Skeletal muscle tissue (tissue), 4 donors: ENCODE measurements around the gene RPP21. TPM values are rescaled to one million over a fixed set of nuclear protein-coding genes. Genes with fewer than 3 reads are reported as not detected.

Experiments
- H3K27ac ChIP-seq: one replicate; pipeline ENCODE4 v1.7.0; 2013; ENCODE audit warnings: mild to moderate bottlenecking, low read depth, low read length, inconsistent platforms
- H3K27me3 ChIP-seq, 3 donors: one replicate each; pipeline ENCODE4 v1.7.0; 2013; ENCODE audit warnings: low read length in 3 of 3; ENCODE audit not compliant: control insufficient read depth in 3 of 3, insufficient read depth in 3 of 3
- H3K36me3 ChIP-seq, 3 donors: one replicate each; pipeline ENCODE4 v1.7.0; 2013; ENCODE audit warnings: low read length in 3 of 3; ENCODE audit not compliant: control insufficient read depth in 3 of 3, insufficient read depth in 3 of 3
- H3K4me1 ChIP-seq, 3 donors: one replicate each; pipeline ENCODE4 v1.7.0; 2013; ENCODE audit warnings: low read length in 3 of 3, mild to moderate bottlenecking in 3 of 3; ENCODE audit not compliant: control insufficient read depth in 3 of 3, insufficient read depth in 3 of 3
- H3K4me3 ChIP-seq, 3 donors: one replicate each; pipeline ENCODE4 v1.7.0; 2013; ENCODE audit warnings: low read length in 3 of 3
- H3K9ac ChIP-seq, 3 donors: one replicate each; pipeline ENCODE4 v1.7.0; 2013; ENCODE audit warnings: low read length in 3 of 3, mild to moderate bottlenecking in 3 of 3, moderate library complexity in 2 of 3, low read depth in 1 of 3
- H3K9me3 ChIP-seq, 3 donors: one replicate each; pipeline ENCODE4 v1.7.0; 2013; ENCODE audit warnings: low read length in 3 of 3; ENCODE audit not compliant: control insufficient read depth in 3 of 3
- total RNA-seq: library from RNA; depleted of rRNA; stranded (reverse); fragments of >200 nt; gene quantifications from one replicate; pipeline ENCODE4 v1.2.3, GENCODE V29; 2014
- donor health status: Osteomylitis.

The RPP21 gene
- total RNA-seq: 7.8 TPM

- peaks cover 8 to 9% (median 8%) of the 10 kb centered on the region in 3 donors for H3K4me1 ChIP-seq
- no peaks in the 10 kb centered on the region for H3K27me3 ChIP-seq
- peak within 1 kb of the TSS; percentile 79 to 94 (median 92) for H3K4me3 ChIP-seq
- H3K9me3 ChIP-seq: no peaks in the 10 kb centered on the region
- H3K9ac ChIP-seq: peak within 1 kb of the TSS; percentile 82 to 86 (median 84)
- H3K36me3 ChIP-seq: peaks cover 26 to 33% (median 31%) of the 10 kb centered on the region in 3 donors
- peak within 1 kb of the TSS; percentile 61 for H3K27ac ChIP-seq
These were observed at the start of gene RPP21 for GRCh38 chr6:30344868-30345671. Gene RPP21 (plus strand): TSS chr6:30345156. CDS start chr6:30345172, 16 bp downstream.

GRCh38 chr6:30295837-30296236, 49.1 kb upstream of the RPP21 start:
- peaks cover 14 to 34% (median 31%) of the 10 kb centered on the region in 3 donors for H3K36me3 ChIP-seq
- no peak overlapping the region for H3K9ac ChIP-seq
- H3K4me1 ChIP-seq: no peaks in the 10 kb centered on the region
- H3K9me3 ChIP-seq: no peaks in the 10 kb centered on the region
- H3K4me3 ChIP-seq: no peak overlapping the region
- H3K27ac ChIP-seq: no peak overlapping the region
- H3K27me3 ChIP-seq: no peaks in the 10 kb centered on the region

GRCh38 chr6:30304002-30304401, 41.0 kb upstream of the RPP21 start:
- Histone ChIP-seq H3K4me3 (no peak overlapping the region), H3K27ac (no peak overlapping the region), H3K9me3 (no peaks in the 10 kb centered on the region), H3K4me1 (no peaks in the 10 kb centered on the region), H3K36me3 (peaks cover 2 to 13% (median 6%) of the 10 kb centered on the region in 3 donors), H3K9ac (no peak overlapping the region), H3K27me3 (no peaks in the 10 kb centered on the region)

- Histone ChIP-seq H3K27me3 (no peaks in the 10 kb centered on the region), H3K9me3 (no peaks in the 10 kb centered on the region), H3K36me3 (peaks cover 3 to 5% (median 3%) of the 10 kb centered on the region in 3 donors), H3K27ac (no peak overlapping the region), H3K4me3 (no peak overlapping the region), H3K9ac (no peak overlapping the region), H3K4me1 (peaks cover 0 to 6% (median 5%) of the 10 kb centered on the region in 3 donors)
These were observed 33.9 kb upstream of the RPP21 start for GRCh38 chr6:30311101-30311500.

- Histone ChIP-seq H3K27ac (no peak overlapping the region), H3K4me3 (no peak overlapping the region), H3K36me3 (peaks cover 3% of the 10 kb centered on the region in 3 donors)
These were observed 33.3 kb upstream of the RPP21 start for GRCh38 chr6:30311671-30312070.

GRCh38 chr6:30312266-30312665, 32.7 kb upstream of the RPP21 start:
- no peaks in the 10 kb centered on the region for H3K9me3 ChIP-seq
- H3K4me1 ChIP-seq: peaks cover 0 to 6% (median 5%) of the 10 kb centered on the region in 3 donors
- no peak overlapping the region for H3K27ac ChIP-seq
- H3K36me3 ChIP-seq: peaks cover 3% of the 10 kb centered on the region in 3 donors
- H3K27me3 ChIP-seq: no peaks in the 10 kb centered on the region
- H3K9ac ChIP-seq: no peak overlapping the region
- no peak overlapping the region for H3K4me3 ChIP-seq

More at GRCh38 chr6:30311671-30312070, 33.3 kb upstream of the RPP21 start:
- H3K4me1 ChIP-seq: peaks cover 0 to 6% (median 5%) of the 10 kb centered on the region in 3 donors
- no peaks in the 10 kb centered on the region for H3K27me3 ChIP-seq
- H3K9ac ChIP-seq: no peak overlapping the region
- no peaks in the 10 kb centered on the region for H3K9me3 ChIP-seq

- no peak overlapping the region for H3K27ac ChIP-seq
These were observed 32.2 kb upstream of the RPP21 start for GRCh38 chr6:30312676-30313321.

GRCh38 chr6:30315156-30315555, 29.8 kb upstream of the RPP21 start:
- peaks cover 3 to 7% (median 3%) of the 10 kb centered on the region in 3 donors for H3K36me3 ChIP-seq
- H3K9ac ChIP-seq: no peak overlapping the region
- H3K4me3 ChIP-seq: no peak overlapping the region
- no peaks in the 10 kb centered on the region for H3K9me3 ChIP-seq
- H3K4me1 ChIP-seq: peaks cover 0 to 6% (median 5%) of the 10 kb centered on the region in 3 donors
- H3K27ac ChIP-seq: no peak overlapping the region
- no peaks in the 10 kb centered on the region for H3K27me3 ChIP-seq

More at GRCh38 chr6:30312676-30313321, 32.2 kb upstream of the RPP21 start:
- peaks cover 0 to 6% (median 5%) of the 10 kb centered on the region in 3 donors for H3K4me1 ChIP-seq
- peaks cover 3% of the 10 kb centered on the region in 3 donors for H3K36me3 ChIP-seq
- no peaks in the 10 kb centered on the region for H3K27me3 ChIP-seq
- no peak overlapping the region for H3K9ac ChIP-seq
- H3K9me3 ChIP-seq: no peaks in the 10 kb centered on the region
- H3K4me3 ChIP-seq: no peak overlapping the region

GRCh38 chr6:30317913-30318589, 26.9 kb upstream of the RPP21 start:
- Histone ChIP-seq H3K9ac (no peak overlapping the region), H3K4me1 (peaks cover 0 to 3% (median 3%) of the 10 kb centered on the region in 3 donors), H3K36me3 (peaks cover 0 to 5% (median 3%) of the 10 kb centered on the region in 3 donors), H3K27me3 (no peaks in the 10 kb centered on the region), H3K9me3 (no peaks in the 10 kb centered on the region), H3K4me3 (no peak overlapping the region), H3K27ac (no peak overlapping the region)
